ENCODE results near the gene ATP7B.

DNA sequence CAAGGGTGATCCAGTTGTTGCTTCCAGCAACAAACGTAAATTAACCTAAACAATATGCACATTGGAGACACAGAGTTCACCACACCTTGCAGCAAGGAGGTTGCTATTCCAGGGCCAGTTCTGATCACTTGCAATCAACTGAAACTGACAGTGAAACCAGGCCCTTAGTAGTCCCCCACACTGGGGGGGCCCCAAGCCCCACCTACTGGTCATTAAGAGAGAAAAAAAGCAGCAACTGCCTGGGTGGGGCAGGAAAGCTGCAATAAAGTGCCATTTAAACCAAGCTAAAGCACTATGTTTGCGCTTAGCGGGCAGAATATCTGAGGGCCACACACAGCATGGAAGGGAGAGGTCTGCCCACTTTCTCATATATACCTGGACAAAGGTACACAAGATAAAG lies 51.5 kb downstream of the ATP7B start:
- TF ChIP-seq ZNF512 (CRISPR knock-in tag; IDR thresholded peaks at IDR 0.05; ENCODE audit: borderline replicate concordance) (no peak), IRF2 (CRISPR knock-in tag; IDR thresholded peaks at IDR 0.05; ENCODE audit: borderline replicate concordance, low read depth) (no peak), JUN (CRISPR knock-in tag; IDR thresholded peaks at IDR 0.05) (no peak), ZNF232 (CRISPR knock-in tag; IDR thresholded peaks at IDR 0.05) (no peak), ZNF396 (CRISPR knock-in tag; IDR thresholded peaks at IDR 0.05; ENCODE audit: borderline replicate concordance) (no peak)
- TF ChIP-seq, protein P1, sequence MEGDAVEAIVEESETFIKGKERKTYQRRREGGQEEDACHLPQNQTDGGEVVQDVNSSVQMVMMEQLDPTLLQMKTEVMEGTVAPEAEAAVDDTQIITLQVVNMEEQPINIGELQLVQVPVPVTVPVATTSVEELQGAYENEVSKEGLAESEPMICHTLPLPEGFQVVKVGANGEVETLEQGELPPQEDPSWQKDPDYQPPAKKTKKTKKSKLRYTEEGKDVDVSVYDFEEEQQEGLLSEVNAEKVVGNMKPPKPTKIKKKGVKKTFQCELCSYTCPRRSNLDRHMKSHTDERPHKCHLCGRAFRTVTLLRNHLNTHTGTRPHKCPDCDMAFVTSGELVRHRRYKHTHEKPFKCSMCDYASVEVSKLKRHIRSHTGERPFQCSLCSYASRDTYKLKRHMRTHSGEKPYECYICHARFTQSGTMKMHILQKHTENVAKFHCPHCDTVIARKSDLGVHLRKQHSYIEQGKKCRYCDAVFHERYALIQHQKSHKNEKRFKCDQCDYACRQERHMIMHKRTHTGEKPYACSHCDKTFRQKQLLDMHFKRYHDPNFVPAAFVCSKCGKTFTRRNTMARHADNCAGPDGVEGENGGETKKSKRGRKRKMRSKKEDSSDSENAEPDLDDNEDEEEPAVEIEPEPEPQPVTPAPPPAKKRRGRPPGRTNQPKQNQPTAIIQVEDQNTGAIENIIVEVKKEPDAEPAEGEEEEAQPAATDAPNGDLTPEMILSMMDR (IDR thresholded peaks at IDR 0.05), result no peak
- TF ChIP-seq, protein P2, sequence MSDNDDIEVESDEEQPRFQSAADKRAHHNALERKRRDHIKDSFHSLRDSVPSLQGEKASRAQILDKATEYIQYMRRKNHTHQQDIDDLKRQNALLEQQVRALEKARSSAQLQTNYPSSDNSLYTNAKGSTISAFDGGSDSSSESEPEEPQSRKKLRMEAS (CRISPR knock-in tag; IDR thresholded peaks at IDR 0.05), result no peak
